ENCODE measurements around the gene PCDH15.
"Not testable (repeated sequence)": the region's sequence is repeated elsewhere in the genome, so short reads cannot be mapped to it uniquely, and the experiment has no call there.

Gene PCDH15

DNA sequence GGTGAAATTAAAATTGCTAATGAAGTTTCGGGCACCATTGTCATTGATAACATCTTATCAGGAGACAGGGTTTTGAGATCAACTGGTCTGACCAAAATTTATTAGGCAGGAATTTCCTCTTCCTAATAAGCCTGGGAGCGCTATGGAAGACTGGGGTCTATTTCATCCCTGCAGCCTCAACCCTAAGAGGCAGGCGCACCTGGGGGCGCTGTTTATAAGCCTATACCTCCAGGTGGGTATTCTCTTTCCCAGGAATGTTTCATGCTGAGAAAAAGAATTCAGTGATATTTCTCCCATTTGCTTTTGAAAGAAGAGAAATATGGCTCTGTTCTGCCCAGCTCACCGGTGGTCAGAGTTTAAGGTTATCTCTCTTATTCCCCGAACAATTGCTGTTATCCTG is 406.4 kb downstream of the PCDH15 start:
- DNase-seq (ENCODE audit: low spot score): not testable (repeated sequence)

DNA sequence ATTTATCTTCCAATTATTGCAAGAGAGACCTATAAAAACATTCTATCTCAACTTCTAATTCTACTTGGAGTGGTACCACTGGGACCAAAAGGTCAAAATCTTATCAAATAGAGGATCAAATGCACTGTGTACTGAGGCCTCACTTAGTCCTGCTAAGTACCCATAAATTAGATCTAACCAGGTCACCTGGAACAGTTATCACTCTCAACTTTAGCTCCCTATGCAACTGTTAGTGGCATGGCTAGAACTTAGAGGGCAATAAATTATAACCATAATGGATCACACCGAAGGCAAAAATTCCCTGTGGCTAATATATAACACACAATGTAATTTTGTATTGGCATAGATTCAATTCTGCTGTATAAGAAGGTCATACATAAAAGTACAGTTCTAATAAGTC is 428.9 kb downstream of the PCDH15 start:
- no peak for DNase-seq (ENCODE audit: low spot score)

DNA sequence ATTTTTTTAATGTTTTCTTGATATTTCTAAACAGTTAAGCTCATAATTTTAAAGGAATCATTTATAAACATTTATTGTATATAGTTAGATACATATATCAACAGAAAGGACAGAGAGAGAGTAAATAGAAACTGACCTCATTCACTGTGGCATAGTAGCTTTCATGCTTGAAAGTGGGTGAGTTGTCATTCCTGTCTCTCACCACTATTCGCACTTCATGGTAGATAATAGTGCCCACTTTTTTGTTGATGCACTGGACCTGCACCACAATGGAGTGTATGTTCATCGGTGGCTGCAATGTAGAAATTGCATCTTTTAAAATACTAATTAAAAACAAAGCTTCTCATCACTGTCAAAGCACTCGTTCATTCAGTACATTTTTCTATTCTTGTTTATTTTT is 432.0 kb downstream of the PCDH15 start:
- no peak for DNase-seq (ENCODE audit: low spot score)

DNA sequence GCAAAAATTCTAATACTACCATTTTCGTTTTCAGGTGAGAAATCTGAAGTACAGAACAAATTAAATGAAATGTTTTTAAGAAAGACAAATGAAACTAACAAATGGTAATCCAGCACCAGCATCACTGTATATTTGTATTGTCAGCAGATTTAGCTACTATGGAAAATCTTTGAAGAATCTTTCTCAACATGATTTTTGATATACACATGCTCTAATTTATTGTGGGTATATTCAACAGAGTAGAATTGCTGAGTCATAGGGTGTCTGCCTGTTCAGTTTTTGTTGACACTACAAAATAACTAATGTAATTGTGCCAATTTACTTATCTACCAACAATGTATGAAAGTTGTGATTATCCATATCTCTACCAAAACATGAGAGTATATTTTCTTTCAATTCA is 437.6 kb downstream of the PCDH15 start:
- DNase-seq (ENCODE audit: low spot score): no peak

DNA sequence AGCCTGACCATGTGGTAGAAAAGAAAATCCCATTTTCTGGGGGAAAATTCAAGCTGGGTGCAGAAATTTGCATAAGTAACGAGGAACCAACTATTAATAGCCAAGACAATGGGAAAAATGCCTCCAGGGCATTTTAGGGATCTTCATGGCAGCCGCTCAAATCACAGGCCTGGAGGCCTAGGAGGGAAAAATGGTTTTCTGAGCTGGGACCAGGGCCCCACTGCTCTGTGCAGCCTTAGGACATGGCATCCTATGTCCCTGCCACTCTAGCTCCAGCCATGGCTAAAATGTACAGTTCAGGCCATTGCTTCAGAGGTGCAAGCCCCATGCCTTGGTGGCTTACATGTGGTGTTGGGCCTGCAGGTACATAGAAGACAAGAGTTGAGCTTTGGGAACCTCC is 459.0 kb downstream of the PCDH15 start:
- DNase-seq (ENCODE audit: low spot score): no peak

DNA sequence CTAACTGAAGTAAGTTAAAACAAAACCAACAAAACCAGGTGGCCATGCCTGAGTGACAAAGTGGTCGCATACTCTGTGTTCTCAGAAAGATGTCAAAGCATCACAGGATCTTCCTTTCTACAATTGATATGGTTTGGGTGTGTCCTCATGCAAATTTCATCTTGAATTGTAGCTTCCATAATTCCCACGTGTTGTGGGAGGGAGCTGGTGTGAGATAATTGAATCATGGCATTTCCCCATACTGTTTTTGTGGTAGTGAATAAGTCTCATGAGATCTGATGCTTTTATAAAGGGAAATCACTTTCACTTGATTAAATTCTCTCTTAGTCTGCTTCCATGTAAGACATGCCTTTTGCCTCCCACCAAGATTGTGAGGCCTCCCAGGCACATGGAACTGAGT is 465.7 kb downstream of the PCDH15 start:
- no peak for DNase-seq (ENCODE audit: low spot score)

DNA sequence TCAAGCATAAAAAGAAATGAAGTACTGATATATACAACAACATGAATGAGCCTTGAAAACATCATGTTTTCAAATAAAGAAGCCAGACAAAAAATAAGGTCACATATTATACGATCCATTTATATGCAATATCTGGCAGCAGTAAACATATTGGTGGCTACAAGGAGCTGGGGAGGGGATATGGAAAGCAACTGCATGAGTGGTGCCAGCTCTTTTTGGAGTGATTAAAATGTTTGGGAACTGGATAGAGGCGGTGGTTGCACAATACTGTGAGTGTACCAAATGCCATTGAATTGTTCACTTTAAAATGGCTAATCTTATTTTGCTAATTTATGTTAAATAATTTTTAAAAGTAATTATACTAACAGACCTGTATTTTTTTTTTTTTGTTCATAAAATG is 481.7 kb downstream of the PCDH15 start:
- DNase-seq (ENCODE audit: low spot score): no peak

DNA sequence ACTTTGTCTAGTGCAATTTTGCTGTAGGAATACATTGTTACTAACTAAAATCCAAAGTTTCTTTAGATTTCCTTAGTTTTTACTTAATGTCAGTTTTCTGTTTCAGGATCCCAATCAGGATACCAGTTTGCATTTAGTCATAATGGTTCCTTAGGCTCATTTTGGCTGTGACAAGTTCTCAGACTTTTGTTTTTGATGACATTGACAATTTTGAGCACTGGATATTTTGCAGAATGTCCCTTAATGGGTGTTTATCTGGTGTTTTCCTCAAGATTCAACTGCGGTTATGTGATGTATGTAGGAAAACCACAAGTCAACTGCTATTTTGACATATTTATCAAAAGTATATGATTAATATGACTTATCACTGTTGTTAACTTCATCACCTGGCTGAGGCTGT is 482.6 kb downstream of the PCDH15 start:
- DNase-seq (ENCODE audit: low spot score): no peak

DNA sequence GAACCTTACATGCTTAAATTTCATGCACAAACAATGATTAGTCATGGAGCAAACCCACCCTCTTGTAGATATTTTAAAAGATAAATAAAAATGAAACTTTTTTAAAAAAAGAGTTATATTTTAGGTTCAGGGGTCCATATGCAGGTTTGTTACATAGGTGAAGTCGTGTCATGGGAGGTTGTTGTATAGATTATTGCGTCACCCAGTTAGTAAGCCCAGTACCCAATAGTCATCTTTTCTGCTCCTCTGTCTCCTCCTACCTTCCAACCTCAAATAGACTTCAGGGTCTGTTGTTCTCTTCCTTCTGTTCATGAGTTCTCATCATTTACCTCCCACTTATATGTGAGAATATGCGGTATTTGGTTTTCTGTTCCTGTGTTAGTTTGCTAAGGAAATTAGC is 486.6 kb downstream of the PCDH15 start:
- DNase-seq (ENCODE audit: low spot score): no peak

DNA sequence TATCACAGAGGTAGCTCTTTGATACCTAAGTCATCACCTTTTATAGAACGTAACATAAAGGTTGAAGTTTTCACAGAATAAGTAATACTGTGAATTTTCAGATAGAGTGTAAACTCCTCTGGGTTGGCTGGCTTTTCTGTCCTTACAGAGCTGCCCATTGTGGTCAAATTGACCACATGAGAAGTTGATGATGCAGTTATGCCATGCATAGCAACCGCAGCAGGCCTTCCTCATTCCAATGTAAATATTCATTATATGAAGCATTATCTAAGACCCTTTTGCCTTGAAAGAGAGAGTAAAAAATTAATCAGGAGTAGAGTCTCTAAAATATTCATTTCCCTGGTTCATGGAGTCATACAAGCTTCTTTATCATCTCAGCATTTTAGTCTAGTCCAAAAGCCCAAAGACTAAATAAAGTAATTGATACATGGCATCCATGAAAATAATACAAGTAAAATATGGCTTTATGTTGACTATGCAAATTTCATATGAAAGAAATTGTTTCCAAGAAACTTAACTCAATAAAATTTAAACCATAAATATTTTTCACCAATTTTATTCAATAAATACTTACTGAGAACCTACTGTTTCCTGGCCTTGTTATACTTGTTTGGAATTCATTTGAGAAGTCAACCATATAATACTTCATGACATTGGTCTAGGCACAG is 516.4 kb downstream of the PCDH15 start:
- DNase-seq (ENCODE audit: low spot score): no peak

DNA sequence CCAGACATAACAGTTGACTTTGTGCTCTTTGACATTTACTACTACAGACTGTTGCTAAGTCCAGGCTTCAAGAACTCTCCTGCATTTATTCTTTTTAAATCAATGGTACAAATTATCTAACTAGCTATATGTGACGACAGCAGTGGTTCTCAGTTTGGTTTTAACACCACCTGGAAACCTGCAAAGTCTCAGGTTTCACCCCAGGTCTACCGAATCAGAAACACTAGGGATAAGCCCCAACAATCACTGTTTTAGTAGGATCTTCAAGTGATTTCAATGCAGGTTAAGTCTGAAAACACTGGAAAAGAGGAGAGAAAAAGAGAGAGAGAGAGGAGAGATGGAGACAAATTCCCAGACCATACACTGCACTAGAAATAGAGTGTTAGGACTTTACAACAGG is 519.0 kb downstream of the PCDH15 start:
- DNase-seq (ENCODE audit: low spot score): no peak

DNA sequence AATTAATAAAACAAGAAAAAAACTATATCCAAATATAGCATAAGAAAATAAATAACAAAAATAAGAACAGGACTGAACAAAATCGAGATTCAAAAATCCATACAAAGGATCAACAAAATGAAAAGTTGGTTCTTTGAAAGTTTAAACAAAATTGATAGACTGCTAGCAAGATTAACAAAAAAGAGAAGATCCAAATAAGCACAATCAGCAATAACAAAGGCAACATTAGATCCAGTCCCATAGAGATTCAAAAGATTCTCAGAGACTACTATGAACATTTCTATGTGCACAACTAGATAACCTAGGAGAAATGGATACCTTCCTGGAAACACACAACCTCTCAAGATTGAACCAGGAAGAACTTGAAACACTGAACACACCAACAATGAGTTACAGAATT is 534.6 kb downstream of the PCDH15 start:
- DNase-seq (ENCODE audit: low spot score): no peak

DNA sequence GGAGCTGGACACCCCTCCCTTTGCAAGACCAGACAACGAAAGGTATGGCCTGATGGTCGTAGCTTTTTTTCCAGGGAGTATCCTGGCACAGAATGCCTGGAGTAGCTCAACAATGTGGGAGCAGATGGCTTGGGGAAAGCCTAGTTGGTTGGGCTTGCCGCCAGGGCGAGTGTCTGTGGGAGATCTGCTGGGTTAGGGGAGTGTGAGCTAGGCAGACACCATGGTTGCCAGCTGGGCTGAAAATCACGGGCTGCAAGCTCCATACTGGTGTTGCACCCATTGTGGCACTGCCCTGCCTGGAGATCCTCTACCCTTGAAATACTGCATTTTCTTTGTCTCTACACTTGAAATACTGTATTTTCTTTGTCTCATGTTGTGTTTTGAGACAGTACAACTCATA is 538.3 kb downstream of the PCDH15 start:
- DNase-seq (ENCODE audit: low spot score): no peak

DNA sequence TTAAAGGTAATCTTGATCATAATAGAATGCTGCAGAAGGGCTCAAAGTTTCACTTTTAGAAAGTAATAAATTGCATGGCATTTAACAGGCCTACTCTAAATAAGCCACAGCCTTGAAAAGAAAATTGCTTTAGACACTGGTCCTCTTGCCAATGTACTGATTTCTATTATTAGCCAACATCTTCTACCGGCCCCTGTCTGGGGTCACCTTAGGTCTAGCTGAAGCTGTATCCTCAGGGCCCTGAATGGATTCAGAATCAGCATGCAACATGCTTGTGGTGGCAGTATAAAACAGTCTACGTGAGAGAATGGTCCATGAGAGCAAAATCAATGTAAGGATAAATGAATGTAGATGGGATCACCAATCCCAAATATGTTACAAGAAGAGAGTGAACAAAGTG is 541.9 kb downstream of the PCDH15 start:
- DNase-seq (ENCODE audit: low spot score): no peak

DNA sequence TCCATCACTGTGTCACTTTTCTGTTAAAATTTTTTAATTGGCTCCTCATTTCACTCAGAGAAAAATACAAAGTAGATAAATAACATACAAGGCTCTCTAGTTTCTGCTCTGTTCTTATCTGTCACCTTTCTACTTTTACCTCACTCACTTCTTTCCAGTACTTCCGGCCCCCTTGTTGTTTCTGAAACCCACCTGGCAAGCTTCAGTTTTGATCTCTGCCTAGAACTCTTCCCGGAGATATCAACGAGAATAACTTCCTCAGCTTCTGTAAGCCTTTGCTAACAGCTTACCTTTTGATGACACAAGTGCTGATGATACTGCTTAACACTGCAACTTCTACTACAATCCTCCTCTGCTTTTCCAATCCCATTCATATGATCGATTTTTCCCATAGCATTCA is 566.2 kb downstream of the PCDH15 start:
- no peak for DNase-seq (ENCODE audit: low spot score)

DNA sequence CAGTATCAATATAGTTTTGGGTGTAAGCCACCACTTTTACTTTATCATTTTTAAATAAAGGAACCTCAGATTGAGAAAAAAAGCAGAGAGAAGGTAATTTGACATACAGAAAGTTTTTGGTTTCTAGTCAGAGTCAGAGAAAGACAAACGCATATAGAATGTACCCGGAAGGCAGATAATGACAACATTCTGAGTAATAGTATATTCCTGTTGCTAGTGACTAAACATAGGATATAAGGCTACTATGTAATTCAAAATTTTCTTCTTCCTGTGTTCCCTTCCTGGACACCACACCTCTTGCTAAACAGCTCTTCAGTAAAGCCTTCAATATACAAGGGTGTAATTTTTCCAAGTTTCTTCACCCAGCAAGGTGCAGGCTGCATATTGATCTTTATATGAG is 597.6 kb downstream of the PCDH15 start:
- DNase-seq (ENCODE audit: low spot score): no peak

DNA sequence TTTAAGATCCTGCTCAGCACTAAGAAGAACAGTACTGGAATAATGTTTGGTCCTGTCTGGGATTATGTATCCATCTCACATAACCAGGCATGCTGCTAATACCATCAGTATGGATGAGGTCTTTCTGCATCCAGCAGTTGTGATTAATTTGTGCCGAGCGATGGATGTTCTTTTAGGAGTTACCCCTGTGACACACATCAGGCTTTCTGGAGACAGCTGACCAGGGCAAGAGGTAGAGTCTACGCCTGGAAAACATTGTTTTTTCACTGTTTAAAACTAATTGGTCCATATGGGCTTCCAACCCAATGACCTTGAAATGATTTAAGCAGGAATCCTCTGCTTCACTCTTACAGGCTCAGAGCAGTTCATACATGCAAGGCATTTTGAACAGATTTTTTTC is 603.0 kb downstream of the PCDH15 start:
- DNase-seq (ENCODE audit: low spot score): no peak

DNA sequence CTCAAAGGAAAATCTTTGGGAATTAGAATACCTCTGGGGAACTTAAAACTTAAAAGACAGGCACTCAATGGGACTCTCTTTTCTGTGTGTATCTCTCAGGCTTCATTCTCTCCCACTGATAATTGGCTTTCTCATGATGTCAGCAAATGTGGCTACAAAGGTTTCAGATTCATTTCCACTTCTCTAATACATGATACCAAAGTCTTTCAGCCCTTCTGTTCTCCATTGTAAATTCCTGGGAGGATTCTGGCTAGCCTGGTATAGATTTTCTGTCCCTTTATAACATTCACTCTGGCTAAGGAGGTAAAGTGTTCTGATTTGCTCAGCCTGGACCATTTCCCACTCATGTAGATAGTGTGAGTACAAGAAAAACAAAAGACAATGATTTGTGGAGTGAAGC is 606.2 kb downstream of the PCDH15 start:
- no peak for DNase-seq (ENCODE audit: low spot score)

DNA sequence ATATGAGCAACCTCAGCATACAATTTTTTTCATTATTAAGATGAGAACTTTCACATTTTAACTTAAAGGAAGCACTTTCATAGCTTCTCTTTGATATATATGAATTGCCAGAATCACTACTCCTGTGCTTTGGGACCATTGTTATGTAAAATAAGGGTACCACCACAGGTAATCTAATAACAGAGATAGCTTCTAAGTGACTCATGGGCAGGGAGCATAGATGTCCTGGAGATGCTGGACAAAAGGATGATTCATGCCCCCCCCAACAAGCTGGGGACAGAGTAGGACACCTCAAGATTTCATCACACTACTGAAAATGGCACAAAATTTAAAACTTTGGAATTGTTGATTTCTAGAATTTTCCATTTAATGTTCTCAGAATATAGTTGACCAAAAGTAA is 641.1 kb downstream of the PCDH15 start:
- no peak for DNase-seq (ENCODE audit: low spot score)

DNA sequence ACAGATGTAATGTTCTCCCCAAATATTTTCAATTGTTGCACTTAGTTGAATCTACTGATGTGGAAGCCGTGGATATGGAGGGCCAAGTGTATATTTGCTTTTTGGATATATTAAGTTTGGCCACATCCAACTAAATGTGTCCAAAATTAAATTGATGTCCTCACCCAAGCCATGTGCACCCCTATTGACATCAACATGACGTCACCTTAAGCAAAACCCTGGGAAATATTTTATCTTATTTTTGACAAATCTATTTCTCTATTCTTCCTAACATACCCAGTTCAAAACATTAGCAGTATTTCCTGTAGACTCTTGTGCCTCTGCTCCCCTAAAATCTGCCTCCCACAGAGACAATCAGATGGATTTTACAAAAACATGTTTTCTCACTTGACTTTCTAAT is 652.5 kb downstream of the PCDH15 start:
- DNase-seq (ENCODE audit: low spot score): no peak

DNA sequence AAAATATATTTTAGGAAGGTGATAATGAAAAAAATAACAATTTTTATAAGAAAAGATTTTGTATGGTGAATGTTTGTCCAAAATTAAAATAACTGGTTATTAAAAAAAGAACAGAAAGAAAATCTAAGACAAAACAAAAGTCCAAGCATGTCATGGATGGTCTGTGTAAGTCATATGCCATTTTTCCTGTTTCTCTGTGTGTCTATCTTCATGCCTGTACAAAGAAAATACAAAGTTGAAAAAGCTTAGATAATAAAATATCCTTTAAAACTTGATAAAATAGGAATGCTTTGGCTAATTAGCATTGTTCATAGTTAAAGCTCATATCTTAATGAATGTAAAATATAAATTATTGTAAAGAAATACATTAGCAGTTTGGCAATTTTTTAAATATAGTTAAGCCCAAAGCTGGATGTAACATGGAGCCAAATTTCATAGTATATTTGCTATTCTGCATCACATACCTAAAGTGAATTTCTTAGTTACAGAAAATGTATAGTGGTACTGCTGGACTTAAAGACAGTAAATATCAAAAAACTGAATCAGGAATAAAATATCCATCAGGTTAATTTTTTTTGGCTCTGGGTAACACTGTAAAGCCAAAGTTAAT is 661.1 kb downstream of the PCDH15 start:
- DNase-seq (ENCODE audit: low spot score): no peak

DNA sequence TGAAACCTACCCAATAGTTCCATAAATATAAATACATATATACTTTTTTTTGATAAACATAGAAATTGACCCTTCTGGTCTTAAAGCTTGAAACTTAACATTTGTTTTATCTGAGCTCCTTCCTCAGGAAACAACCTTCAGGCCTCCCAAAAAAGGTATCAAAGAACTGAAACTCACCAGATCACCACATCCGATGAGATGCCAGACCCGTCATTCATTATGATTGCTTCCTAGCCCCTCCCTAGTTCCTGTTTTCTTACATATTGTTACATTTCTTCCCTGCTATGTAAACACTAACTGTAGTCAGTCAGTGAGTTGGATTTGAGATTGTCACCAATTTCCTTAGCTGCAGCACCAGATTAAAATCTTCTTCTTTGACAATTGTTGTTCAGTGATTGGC is 663.6 kb downstream of the PCDH15 start:
- no peak for DNase-seq (ENCODE audit: low spot score)

DNA sequence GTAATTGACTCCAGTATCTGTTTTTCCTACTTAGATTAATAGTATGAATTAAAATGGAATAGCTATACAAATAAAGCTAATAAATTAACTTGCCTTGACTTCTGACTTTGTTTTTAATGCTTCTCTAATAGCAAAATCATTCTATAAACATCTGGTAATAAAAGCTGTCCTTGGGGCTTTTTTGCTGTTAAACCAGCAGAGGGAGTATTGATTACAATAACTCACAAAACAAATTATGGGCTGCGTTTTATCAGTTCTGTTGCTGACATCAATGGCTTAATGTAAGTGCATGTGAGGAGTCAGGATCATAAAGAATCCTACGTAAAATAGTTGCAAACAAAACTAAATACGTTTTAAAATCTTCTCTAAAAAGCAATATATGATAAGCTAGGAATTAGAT is 667.8 kb downstream of the PCDH15 start:
- peak; percentile 36 for DNase-seq (ENCODE audit: low spot score)

DNA sequence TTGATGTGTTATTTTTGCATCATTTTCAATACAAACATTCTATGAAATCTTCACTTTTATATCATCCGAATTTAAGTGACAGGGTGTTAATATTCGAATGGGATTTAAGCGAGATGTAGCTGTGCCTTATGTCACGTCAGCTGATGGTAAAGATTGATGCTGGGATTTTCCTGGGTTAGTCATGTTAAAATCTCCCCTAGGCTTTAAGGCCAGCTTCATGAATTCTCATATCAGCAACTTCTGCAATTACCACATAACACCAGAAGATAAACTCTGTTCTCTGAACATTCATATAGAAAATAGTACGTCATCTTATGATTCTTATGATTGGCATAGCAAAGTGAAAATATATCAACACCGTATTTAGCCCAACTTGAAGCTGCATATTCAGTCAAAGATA is 669.2 kb downstream of the PCDH15 start:
- no peak for DNase-seq (ENCODE audit: low spot score)
